GM18861 (cell line): ENCODE data around the gene REXO1.

ENCODE experiments used
- ATAC-seq: cut with Tn5 transposase; IDR thresholded peaks from one replicate; pipeline ENCODE4 v1.9.1; 2021; ENCODE audit not compliant: unreplicated experiment

Gene REXO1

DNA sequence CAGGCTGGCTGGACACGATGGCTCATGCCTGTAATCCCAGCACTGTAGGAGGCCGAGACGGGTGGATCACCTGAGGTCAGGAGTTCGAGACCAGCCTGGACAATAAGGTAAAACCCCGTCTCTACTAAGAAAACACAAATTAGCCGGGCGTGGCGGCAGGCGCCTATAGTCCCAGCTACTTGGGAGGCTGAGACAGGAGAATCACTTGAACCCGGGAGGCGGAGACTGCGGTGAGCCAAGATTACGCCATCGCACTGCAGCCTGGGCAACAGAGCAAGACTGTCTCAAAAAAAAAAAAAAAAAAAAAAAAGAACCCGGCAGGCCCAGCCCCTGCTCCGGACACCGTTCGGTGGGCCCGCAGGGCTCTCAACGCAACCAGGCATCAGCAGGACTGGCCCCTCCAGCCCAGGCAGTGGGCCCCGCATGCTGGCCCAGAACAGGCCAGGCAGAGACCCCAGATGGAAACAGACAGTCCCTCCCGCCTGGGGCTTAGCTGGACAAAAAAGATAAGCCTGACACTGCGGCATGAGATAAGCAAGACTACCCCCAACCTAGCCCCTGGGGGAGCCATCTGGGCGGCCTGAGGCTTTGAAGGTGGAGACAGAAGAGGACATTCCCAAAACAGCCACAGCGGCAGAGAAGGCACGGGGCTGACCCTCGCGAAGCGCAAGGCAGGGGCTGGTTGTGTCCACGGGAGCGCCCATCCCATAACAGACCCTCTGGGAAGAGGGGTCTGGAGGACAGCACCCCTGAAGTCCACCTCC is 11.6 kb downstream of the REXO1 start:
- no peak for ATAC-seq

DNA sequence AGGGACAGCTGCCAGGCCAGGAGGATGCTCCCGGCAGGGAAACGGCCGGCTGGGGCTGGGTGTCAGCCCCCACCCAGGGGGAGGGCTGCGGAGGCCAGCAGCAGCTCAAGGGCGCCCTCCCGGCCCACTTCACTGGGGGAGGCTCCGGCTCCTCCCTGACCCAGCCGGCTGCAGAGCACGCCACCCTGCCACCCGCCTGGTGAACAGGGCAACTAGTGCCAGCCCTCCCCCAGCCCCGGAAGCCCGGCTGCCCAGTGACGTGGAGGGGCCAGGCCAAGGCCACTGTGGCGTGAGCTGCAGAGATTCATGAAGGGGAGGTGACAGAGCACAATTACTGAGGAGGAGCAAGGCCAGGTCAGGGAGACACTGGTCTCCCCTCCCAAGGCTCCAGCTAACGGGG is 14.7 kb downstream of the REXO1 start:
- no peak for ATAC-seq

DNA sequence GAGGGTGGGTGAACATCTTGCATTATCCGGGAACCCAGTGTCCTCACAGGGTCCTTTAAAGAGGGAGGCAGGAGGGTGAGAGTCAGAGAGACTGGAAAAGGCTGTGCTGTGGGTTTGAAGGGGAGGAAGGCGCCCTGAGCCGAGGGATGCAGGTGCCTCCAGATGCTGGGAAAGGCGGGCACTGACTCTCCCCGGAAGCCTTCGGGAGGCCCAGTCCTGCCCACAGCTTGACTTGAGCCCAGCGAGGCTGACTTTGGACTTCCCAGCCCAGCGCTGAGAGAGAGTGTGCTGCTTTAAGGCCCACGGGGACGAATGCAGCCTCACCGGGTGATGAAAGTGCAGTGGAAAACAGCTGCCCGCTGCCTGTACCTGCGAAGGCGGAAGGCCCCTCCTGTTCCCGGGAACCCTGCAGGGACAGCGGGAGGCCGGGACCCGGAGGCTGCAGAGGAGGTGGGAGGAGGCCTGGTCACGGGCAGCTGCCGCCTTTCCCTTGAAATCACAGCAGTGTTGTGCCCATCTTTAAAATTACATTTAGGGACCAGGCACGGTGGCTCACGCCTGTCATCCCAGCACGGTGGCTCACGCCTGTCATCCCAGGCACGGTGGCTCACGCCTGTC is 16.1 kb downstream of the REXO1 start:
- ATAC-seq, result no peak

DNA sequence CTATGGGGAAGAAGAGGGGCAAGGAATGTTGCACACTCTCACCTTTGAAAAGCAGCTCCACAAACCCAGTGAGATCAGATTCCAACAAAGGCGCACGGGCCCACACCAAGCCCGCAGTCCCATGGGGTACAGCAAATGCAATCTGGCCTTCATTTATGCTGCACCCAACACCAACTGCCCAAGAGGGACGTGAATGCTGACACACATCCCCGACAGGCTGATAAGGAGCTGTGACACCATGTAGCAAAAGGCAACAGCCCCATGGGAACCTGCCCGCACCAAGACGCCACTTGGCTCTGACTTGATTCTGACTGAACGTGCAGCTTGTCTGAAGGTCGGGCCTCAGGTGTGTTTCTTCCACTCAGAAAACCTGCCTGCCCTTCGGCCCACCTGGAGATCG is 17.3 kb downstream of the REXO1 start:
- ATAC-seq, result no peak

DNA sequence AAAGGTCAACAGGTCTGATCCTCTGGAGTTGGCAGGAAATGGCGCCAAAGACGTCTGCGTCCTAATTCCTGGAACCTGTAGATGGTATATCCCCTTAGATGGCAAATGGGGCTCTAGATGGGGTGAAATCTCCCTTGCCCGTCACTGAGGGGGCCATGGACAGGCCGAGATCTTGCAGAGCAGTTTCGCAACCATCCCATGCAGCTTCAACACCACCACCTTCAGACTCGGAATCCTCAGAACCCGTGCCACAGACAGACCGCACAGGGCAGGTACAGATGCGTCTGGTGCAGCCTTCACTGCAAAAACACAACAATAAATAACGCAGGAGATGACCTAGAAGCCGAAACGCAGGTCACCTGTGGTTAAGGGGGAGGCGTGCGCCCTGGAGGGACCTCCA is 17.7 kb downstream of the REXO1 start:
- no peak for ATAC-seq

DNA sequence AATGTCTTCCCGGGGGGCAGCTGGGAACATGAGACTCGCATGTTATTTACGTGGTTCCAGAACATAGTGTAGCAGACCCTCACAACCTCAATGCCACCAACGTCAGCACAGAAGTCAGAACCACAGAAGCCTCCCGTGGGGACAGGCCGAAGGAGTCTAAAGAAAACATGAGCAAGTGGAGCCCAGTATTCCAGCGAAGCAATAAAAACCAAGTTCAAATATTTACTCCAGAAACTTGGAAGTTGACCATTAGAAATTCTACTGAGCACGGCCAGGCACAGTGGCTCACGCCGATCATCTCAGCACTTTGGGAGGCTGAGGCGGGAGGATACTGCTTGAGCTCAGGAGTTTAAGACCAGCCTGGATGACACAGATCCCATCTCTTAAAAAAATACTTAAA is 18.3 kb downstream of the REXO1 start:
- no peak for ATAC-seq

DNA sequence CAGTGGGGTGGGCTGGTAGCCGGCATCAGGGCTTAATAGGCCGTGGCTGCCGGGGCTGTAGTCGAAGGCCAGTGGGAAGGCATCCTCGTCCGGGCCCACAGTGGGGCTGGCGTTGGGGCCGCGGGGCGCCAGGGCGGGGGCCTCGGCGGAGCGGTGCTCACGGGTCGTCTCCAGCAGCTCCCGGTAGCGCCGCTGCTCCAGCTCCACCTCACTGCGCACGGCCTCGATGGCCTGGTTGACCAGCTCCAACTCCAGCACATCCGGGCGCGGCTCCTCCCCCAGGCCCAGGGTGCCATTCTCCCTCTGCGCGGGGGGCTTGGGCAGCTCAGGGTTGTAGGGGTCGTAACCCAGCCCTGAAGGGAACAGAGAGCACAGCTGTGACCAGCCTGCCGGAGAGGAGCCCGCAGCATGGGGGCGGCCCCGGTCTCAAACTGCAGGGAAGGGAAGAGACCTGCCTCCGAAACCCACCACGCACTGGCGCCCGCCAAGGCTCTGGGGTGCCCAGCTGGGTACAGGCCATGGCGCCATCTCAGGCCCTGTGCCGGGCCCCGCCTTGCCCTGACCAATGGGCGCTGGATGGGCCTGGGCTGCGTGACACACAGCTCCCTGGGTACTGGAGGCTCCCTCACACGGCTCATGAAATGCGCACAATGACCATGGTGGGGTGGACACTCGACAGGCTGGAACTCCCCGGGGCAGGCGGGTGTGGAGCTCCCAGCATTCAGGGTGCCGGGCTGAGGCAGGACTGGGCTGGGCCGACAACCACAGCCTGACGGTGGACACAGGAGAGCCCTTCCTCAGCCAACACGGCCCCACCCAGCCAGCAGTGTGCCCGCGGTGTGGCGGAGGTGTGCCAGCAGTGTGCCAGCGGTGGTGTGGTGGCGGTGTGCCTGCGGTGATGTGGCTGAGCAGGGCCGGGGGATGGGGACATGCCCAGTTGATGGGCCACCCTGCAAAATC is 19.7 kb downstream of the REXO1 start:
- ATAC-seq, result no peak

DNA sequence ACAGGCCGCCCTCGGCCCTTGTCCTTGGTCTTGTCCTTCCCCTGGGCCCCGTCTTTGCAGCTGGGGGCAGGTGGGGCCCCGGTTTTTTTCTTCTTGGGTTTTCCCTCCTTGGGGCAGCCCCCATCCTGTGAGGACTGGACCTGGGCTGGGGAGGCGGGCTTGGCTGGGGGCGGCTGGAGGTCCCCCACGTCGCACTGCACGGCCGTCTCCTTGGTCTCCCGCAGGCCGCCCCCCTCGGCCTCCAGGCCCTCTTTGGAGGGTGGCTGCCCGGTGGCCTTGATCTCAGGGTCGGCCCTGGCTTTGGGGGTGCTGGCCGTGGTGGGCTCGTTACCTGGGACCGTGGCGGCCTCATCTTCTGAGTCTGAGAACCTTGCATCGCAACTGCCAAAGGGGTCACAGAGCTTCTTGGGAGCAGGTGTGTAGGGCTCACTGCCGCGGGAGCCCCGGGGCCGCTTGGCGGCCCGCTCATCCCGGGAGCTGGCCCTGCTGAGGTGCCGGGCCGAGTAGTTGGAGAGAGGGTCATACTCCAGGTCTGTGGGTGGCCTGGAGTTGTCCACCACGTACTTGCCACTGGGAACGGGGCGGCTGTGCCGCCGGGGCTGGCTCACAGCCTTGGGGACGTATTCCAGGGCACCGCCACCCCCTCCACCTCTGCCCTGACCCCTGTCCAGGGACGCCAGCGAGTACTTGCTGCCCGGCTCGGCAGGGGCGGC is 20.6 kb downstream of the REXO1 start:
- no peak for ATAC-seq

DNA sequence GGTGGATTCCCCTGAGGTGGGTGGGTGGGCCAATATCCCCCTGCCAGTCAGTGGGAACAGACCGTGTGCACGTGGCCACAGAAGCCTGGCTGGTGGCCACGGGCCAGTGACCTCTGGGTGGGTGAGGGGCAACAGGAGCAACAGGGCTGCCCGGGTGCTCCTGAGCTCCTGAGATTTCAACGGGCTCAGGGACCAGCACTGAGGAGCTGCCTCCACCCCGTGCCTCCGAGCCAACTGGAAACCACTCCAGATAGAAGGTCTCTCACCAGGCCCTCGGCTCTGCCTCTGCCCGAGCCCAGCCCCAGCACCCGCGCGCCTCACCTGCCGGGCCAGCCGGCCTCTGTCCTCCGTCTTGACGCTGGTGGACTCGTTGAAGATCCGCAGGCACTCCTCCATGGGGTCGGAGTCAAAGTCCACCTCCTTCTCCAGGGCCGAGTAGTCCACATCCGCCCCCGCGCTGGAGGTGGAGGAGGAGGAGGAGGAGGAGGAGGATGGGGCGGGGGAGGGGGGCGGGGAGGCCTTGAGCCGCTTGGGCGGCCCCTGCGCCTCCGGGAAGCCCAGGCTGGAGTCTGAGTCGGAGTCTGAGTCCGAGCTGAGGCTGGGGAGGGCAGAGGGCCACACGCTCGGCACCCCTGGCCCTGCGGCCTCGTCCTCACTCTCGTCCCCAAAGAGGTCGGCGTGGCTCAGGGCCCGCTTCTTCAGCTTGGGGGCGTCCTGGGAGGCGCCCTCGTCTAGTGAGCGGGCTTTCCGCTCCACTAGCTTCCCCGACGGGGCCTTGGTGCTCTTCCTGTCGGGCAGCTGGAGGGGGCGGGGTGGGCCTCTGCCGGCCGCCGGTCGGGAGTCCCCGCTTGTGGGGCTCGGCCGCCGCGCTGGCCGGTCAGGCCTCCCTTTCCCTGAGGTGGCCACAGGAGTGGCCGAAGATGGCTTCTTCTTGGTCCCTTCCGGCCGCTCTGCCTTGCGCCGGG is 21.4 kb downstream of the REXO1 start:
- no peak for ATAC-seq

DNA sequence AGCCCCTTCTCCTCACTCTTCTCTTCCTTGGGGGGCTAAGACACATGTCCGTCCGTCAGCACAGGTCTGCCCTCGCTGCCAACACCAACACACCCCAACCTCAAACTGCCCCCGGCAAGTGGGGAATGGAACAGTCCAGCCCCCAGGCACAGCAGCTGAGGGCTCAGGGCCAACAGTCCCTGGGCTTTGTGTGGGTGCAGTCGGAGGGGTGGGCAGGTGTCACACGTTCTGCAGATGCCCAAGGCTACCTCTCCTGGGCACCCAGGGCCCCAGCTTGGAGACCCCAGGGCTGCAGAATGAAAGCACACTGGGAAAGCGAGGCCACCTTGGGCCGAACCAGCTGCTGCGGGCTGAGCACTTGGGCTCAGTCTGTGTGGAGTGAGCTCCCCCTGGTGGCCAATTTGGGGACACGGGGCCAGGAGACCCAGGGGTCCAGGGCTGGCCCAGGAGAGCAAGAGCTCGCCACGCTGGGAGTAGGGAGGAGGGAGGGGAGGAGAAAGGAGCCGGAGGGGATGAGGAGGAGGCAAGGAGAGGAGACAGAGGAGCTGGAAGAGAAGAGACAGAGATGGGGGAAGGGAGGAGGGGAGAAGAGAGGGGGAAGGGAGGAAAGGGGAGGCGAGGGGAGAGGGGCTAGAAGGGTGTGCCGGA is 22.2 kb downstream of the REXO1 start:
- no peak for ATAC-seq

DNA sequence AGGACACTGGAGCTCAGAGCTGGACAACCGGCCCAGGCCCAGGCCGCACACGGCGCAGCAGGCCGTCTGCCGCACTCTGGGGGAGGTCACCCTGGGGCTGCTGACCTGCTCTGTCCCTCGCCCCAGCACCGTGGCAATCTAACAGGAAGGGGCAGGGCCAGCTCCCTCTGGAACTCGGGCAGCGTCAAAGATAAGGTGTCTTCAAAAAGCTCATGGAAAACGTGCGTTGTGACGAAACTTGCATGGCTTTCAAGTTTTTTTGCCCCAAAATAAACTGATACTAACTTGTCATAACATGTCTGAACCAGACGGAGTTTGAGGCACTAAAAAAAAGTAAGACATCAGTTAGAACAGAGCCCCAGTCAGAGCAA is 24.0 kb downstream of the REXO1 start:
- ATAC-seq, result no peak

DNA sequence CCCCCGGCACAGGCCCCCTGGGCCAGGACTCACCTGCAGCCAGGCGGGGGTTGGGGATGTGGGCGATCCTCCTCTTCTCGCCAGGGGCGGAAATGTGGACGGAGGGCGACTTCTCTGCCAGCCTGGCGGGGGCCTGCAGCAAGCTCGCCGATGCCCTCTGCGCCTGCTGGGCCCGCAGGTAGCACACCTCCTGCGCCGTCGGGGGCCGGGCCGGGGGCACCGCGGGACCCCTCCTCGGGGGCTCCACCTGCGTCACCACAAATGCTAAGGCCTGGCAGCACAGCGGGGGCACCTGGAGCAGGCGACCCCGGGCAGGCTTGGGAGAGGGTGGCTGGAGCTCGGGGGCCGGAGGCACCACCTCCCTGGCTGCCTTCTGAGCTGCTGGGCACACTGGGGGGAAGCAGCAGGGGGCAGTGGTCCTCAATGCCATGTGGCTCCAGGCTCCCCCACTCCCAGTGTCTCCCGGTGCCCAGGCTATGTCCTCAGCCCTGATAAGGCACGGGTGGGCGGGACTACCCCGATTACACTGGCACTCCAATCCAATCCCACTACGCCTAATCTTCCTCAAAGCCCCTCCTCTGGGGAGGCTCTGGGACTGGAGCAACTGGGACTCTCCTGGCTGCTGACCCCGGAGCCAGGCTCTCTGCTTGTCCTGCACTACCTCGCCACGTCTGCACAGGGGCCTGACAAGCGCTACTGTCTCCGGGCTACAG is 24.6 kb downstream of the REXO1 start:
- ATAC-seq, result no peak

DNA sequence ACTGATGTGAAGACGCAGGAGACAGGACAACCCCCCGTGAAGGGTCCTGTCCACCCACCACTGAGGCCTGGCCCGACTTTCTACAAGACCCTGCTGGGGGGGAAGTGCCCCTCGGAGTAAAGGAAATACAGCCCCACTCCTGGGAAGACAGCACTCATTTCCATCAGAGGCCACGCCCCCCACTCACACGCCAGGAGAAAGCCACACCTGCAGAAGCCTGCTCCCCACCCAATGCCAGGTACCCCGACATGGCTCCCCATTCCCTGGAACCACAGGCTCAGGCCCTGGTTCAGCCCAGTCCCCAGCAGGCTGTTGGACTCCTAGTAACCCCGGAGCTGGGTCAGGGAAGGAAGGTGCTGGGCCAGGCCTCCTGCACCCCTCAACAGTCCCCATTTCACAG is 25.3 kb downstream of the REXO1 start:
- no peak for ATAC-seq

DNA sequence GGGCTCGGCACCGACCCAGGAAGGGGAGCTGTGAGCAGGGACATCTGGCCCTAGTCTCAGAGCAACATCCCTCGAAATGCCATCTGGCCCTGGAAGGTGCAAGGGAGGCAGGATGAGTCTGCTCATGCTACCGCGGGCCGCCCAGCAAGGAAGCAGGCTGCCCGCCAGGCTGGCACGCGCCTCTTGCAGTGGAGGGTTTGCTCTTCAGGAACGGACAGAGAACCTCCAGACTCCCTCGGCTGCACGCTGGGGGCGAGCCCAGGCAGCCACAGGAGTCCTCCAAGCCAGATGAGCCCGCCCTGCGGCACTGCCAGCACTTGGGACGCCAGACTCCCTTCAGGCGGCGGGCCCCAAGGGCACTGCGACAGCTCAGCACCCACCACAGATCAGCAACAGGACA is 26.1 kb downstream of the REXO1 start:
- no peak for ATAC-seq

DNA sequence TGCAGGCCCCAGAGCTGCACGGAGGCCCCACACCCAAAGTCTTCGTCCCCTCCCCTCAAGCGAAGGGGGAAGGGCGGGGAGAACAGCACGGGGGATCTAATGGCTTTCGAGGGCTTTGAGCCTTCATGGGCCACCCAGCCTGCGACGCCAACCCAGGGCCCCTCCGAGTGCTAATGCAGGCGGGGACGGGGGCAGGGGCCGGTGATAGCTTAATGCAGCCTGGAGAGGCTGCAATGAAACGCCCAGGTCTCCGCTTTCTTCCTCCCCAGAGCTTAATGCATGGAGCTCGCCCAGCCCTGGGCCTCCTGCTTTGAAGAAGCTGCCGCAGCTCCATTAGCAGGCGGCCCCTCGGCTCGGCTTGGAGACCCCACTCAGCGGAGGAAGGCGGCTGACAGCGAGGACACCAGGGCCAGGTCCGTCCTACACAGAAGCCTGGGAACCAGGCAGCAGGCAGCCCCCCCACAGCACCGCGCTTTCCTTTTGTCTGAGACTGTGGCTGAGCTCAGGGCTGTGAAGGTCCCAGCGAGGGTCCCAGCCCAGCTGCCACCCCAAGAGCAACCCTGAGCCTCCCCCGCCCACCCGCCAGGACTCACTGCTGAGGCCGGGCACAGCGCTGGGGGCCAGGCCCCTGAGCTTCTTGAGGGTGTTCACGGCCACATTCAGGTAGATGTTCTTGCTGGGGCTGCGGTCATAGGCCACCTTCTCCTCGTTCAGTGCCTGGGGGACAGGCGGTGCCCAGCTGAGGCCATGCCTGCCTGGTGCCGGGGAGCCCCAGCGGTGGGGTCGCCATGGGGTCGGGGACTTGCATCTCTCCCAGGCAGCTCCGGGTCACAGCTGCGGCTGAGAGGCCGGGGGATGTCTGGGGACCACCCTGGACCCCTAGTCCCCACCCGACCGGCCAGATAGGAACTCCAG is 28.7 kb downstream of the REXO1 start:
- no peak for ATAC-seq

DNA sequence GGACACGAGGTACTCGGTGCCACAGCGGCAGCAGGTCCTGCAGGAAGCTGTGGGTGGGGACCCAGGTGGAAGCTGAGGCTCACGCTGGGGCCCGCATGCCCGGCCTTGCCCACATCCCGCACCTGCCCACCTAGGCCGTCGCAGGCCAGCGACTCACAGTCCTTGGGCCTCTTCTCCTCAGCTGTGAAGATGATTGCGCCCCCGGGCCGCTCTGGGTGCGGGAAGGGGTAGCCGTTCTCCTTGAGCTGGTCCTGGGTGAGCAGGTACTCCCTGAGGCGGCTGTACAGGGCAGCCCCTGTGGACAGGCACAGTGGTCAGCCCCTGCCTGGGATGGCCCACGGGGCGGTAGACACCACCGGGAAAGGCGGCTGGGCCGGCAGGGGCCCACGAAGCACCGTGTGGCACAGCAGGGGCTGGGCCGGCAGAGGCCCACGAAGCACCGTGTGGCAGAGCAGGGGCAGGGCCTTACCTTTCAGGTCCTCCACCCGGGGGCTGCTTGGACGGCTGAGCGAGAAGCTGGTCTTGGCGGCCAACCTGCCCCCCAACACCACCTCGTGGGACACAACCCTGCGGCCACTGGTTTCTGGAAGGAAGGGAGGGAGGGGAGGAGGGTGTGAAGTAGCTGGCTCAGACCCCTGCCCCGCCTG is 29.6 kb downstream of the REXO1 start:
- no peak for ATAC-seq

DNA sequence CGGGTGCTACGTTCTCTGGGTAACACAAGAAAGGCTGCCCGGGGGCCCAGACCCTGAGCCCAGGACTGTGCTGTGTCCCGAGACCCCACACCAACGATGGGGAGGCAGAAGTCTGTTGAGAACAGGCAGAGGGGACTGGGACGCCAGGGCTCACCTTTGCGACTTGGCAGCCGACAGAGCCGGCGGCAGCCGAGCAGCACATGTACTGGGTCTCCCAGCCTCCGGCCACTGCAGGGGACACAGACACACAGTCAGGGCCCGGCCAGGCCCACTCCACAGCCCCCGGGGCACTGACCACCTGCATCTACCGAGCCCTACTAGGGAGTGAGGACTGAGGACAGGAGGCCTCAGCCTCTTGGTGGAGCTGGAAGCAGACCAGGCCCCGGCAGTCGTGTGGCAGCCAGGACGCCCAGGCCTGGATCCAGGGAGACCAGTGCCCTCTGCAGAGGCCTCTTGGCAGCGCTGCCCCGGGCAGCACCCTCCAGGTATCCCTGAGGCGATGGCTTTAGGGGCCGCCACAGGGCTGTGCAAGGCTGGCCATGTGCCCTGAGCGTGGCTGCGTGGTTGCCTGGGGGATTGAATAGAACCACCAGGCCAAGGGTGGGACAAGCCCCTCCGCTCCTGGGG is 30.6 kb downstream of the REXO1 start:
- ATAC-seq, result no peak
